Midbrain (tissue), 1 donor: ENCODE results near the gene MAPKAPK2.

Experiments
- DNase-seq: peaks from one replicate; lab custom pipeline; 2025; lab: John Stamatoyannopoulos, UW

MAPKAPK2 gene

GRCh38 chr1:206703661-206704060, 19.0 kb downstream of the MAPKAPK2 start:
- DNase-seq = no peak

- DNase-seq = no peak
Observed at GRCh38 chr1:206704226-206704625, 19.5 kb downstream of the MAPKAPK2 start.

GRCh38 chr1:206705191-206705590, 20.5 kb downstream of the MAPKAPK2 start:
- DNase-seq = peak; percentile 24

GRCh38 chr1:206705726-206706297, 21.1 kb downstream of the MAPKAPK2 start:
- DNase-seq = no peak

DNA sequence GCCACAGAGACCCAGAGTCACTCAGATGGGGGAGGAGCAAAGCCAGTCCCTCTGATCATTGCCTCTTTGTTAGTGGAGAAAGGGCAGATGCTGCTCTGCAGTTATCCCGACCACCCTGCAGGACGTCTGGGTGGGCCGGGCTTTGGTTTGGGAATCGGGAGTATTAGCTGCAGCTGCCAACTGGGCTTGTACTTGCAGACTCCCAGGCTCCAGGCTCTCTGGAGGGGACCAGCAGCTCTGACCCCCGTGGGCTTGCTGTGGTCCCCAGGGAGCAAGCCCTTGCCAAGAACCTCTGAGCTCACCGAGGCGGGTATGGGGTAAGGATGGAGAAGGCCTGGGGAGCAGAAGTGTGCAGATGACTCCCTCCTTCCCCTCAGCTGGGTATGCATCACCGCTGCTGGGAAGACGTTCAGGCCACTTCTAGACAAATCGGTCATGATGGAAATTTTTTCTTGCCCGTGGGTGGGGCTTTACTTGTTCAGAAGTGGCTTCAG, 21.6 kb downstream of the MAPKAPK2 start:
- DNase-seq = no peak

- DNase-seq = no peak
Observed at GRCh38 chr1:206706806-206707366, 22.2 kb downstream of the MAPKAPK2 start.

- no peak for DNase-seq
Observed at GRCh38 chr1:206708058-206708457, 23.4 kb downstream of the MAPKAPK2 start.

DNA sequence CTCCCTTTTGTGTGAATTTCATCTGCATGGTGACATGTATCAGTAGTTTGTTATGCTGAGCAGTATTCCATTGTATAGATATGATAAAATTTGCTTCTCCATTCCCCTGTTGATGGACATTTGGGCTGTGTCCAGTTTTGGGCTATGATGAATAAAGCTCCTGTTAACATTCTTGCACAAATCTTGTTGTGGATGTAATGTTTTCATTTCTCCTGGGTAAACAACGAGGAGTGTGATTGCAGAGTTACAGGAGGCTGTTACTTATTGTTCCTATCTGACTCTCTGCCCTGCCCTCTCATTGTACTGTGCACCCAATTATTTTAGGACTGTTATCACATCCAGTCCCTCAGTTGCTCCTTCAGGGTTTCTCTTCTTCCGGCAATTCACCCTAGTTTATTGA, 24.2 kb downstream of the MAPKAPK2 start:
- no peak for DNase-seq

GRCh38 chr1:206709322-206709721, 24.6 kb downstream of the MAPKAPK2 start:
- DNase-seq = no peak

DNA sequence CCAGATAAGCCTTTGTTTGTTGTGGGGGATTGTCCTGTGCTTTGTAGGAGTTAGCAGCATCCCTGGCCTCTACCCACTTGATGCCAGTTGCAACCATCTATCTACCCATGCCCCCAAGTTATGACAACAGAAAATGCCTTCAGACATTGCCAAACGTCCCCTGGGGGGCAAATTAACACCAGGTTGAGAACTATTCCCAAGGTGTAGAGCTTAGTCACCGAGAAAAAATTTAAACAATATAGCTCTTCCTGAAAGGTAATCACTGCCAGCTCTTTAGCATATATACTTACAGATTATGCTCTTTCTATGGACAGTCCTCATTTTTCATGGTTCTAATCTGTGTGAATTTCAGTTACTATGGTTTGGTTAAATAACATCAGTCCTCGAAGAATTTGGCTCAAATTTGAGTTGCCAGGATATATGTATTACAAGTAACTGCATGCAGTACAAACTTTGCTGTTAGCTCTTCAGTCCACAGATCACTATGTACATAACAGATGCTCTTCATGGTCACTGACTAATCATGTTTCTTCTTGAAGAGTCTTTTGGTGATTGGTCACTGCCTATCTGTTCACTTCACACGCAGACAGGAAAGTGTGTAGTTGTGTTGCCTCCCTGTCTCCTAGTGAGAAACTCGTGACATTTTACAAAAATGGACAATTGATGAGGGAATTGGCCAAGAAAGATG, 25.2 kb downstream of the MAPKAPK2 start:
- no peak for DNase-seq

GRCh38 chr1:206710460-206710823, 25.7 kb downstream of the MAPKAPK2 start:
- DNase-seq = no peak

DNA sequence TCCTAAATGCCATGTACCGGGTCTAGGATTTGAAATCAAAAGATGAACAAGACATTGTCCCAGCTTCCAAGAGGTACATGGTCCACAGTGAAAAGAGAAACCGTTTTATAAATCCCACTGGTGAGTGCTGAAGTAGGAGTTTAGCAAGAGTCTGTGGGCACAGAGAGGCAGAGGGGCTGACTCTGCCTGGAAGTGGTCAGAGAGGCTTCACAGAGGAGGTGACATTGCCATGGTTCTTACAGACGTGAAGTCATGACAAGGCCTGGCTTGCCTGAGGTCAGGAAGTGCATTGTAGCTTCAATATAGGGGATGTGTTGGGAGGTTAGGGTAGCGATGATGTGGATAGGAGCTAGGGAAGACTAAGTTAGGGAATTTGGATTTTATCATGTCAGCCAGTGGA, 28.4 kb downstream of the MAPKAPK2 start:
- no peak for DNase-seq

- DNase-seq = no peak
Observed at GRCh38 chr1:206713910-206714312, 29.2 kb downstream of the MAPKAPK2 start.

DNA sequence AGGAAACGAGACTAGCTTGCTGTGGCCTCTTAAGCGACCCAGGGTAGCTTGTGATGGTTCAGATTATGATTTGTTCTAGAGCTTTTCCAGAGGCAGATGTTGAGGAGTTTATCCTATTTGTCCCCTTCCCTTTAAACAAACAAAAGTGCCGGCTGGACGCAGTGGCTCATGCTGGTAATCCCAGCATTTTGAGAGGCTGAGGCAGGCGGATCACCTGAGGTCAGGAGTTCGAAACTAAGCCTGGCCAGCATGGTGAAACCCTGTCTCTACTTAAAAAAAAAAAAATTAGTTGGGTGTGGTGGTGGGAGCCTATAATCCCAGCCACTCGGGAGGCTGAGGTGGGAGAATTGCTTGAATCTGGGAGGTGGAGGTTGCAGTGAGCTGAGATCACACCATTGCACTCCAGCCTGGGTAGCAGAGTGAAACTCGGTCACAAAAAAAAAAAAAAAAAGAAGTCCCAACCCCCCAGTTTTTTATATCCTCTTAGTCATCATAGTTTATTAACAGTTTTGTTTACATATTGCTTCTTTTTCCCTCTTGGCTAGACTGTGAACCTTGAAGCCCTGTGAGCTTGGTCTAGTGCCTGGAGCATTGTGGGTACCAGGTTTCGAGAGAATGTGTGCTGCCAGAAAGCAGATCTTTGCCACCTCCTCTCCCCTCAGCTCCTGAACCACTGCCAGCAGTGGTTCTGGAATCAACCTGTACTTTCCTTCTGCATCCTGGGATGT, 29.8 kb downstream of the MAPKAPK2 start:
- DNase-seq = no peak

DNA sequence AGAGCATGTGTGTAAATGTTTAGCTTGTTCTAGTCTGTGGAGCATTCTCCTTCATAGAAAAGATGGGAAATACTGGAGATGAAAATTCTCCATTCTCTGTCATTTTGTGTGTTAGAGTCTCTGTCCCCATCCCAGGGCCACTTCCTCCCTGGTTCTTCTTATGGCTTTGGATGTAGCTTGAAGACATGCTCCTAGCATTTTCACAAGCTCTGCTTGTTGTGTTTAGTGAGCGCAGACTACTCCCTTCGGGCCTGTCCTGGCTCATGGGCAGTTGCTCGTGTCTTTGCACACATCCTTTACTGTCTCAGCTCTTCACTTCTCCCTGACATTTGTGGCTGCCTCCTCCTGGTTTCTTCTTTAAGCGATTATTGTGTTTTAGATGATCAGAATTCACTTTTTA, 30.4 kb downstream of the MAPKAPK2 start:
- DNase-seq = no peak

- DNase-seq = no peak
Observed at GRCh38 chr1:206715552-206716158, 30.9 kb downstream of the MAPKAPK2 start.

- DNase-seq = no peak
Observed at GRCh38 chr1:206716159-206716869, 31.6 kb downstream of the MAPKAPK2 start.

DNA sequence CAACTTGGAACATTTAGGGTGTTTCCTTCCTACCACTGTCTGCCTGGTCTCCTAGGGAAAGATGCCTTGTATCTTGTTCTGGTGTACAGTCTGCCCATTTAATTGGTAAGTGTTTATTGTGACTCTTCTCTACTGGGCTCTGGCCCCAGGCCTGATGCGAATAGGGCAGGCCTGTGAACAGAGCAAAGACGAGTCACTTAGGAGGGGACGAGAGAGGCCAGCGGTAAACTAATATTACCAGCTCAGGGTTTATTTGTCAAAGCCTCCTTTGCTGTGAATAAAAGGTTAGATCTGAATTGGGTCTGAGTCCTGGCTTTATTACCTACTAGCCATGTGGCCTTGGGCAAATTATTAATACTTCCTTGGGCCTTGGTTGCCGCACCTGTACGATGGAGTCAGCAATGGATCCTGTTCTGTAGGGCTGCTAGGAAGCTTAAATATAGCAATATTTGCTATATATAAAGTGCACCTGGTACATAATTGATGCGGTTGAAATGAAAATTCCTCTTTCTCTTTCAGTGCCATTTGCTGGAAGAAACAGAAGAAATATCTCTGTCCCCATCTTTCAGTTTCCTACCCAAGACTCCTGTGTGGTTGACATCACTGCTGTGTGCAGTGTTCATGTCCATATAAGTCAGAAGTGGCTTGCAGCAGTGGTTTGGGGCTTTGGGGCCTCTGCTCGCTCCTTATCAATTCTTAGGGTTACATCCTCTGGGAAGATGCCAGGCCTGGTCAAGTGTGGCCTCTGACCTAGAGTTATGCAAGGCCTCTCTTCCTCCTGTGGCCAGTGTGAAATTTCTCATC, 32.4 kb downstream of the MAPKAPK2 start:
- no peak for DNase-seq

DNA sequence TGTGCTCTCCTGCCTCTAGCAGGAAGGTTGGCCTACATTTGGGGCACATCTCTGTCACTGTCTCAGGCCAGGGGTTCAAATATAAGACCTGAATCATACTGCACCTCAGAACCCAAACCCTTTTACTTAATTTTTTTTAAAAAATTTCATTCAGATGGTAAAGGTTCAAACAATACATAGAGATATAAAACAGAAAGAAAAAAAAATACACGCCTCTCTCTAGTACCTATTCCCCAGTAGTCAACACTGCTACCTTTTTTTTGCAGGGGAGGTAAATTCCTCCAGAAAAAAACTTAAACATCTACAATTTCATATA, 32.9 kb downstream of the MAPKAPK2 start:
- no peak for DNase-seq

DNA sequence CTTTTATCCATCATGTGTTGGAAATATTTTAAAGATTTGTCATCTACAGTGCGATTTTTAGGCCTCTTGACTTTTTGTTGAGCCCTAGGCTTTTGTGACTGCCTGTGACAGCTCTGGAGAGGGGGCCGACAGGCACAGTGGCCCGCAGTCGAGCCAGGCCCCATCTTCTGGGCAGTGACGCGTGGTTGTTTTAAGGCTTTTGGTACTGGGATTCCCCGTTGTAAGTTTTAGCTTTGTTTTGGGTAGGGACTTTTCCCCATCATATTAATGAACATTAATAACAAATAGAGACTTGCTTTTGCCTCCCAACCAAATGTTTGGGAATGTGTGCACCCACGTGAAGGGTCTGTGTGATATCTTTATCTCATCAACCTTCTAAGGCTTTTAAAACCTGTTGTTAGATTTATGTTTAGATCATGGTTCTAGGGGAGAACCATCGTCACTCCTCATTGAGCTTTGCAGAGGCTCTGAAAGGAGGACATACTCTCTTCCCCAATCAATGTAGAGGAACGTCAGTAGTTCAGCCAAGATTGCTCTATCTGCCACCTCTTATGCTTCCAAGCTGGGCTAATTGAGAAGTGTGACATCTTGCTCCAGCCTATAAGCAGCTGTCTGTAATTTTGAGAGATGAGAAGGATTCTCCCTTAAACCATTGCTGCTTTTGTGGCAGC, 34.6 kb downstream of the MAPKAPK2 start:
- no peak for DNase-seq

- DNase-seq = no peak
Observed at GRCh38 chr1:206721454-206721853, 36.7 kb downstream of the MAPKAPK2 start.
